ENCODE results near the gene CCHCR1.

DNA sequence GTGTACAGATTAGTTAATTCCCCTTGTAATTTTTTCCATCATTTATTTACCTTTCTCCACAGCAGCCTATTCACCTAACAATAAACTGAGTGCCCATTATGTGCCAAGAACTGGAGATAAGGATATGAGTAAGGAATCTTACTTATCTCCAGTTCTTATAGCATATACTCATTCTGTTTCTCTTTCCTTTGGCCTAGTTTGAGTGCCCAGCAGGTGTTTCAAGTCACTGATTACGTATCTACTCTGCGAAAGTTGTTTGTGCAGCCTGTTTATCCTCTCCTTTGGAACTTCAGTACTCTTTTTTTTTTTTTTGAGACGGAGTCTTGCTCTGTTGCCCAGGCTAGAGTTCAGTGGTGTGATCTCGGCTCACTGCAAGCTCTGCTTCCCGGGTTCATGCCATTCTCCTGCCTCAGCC is 30.2 kb upstream of the CCHCR1 start:
- TF ChIP-seq, protein P1, sequence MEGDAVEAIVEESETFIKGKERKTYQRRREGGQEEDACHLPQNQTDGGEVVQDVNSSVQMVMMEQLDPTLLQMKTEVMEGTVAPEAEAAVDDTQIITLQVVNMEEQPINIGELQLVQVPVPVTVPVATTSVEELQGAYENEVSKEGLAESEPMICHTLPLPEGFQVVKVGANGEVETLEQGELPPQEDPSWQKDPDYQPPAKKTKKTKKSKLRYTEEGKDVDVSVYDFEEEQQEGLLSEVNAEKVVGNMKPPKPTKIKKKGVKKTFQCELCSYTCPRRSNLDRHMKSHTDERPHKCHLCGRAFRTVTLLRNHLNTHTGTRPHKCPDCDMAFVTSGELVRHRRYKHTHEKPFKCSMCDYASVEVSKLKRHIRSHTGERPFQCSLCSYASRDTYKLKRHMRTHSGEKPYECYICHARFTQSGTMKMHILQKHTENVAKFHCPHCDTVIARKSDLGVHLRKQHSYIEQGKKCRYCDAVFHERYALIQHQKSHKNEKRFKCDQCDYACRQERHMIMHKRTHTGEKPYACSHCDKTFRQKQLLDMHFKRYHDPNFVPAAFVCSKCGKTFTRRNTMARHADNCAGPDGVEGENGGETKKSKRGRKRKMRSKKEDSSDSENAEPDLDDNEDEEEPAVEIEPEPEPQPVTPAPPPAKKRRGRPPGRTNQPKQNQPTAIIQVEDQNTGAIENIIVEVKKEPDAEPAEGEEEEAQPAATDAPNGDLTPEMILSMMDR (IDR thresholded peaks at IDR 0.05; ENCODE audit: insufficient read depth, low read length, poor library complexity, severe bottlenecking): no peak
- no peak for TF ChIP-seq EZH2phosphoT487 (conservative IDR thresholded peaks at IDR 0.05; ENCODE audit: low read length)
